ENCODE measurements around the gene CSNK2A2. TPM values are rescaled to one million over a fixed set of nuclear protein-coding genes. Genes with fewer than 3 reads are reported as not detected.
A peak's percentile ranks its signal among the peaks of the same experiment; 100 is the strongest.

The CSNK2A2 gene
- 10 to 100 TPM; 57.7 to 66.8 (median 61.2) TPM for total RNA-seq (2021; fragmentation: NEBNext Ultra II Directional; extraction: Animal tissue kit (Norgen Biotek cat#: 25700))
- long read RNA-seq, partial matches to known transcripts, result 1 of 31 reads
- long read RNA-seq, other reads (novel, unspliced or antisense), result 30 of 31 reads

GRCh38 chr16:58198022-58198683, at the start of gene CSNK2A2:
Gene CSNK2A2 (minus strand): TSS chr16:58198106. CDS start chr16:58197736, 370 bp downstream.
- peak; percentile 28 for DNase-seq
- H3K36me3 Mint-ChIP-seq (ENCODE audit: low read depth), result peaks cover 28% of the 10 kb centered on the region

DNA sequence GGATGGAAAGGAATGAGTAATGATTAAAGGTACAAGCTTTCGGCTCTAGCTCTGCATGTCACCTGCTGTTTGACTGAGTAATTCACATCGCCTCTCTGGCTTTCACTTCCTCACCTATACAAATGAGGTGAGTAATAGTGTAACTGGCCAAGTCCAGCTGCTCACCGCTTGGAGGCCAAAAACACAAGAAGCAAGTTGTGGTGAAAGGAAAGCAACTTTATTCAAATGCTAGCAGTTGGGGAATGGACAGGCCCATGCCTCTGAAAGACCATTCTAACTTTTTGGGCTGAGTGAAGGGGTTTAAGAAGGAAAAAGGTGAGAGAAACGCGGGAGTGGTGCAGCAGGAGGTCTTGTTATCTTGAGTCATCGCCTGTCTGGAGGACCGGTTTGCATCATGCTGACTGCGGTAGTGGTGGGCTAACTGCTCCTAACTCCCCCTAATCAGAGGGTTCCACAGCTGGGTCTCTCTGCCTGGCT, 45.7 kb upstream of the CSNK2A2 start:
- peaks cover 43% of the 10 kb centered on the region for H3K27me3 Mint-ChIP-seq (ENCODE audit: insufficient read depth)
- no peak overlapping the region for H3K4me3 Mint-ChIP-seq
- no peak for TF ChIP-seq CTCF (IDR thresholded peaks at IDR 0.05)
- no peaks in the 10 kb centered on the region for H3K36me3 Mint-ChIP-seq (ENCODE audit: low read depth)
- no peaks in the 10 kb centered on the region for H3K4me1 Mint-ChIP-seq (ENCODE audit: low read depth)
- H3K9me3 Mint-ChIP-seq, result no peaks in the 10 kb centered on the region
- no peak overlapping the region for H3K27ac Mint-ChIP-seq
- no peak for DNase-seq

More at GRCh38 chr16:58198022-58198683, at the start of gene CSNK2A2:
- Mint-ChIP-seq H3K9me3 (no peaks in the 10 kb centered on the region), H3K27ac (peak within 1 kb of the TSS; percentile 71), H3K27me3 (ENCODE audit: insufficient read depth) (peaks cover 26% of the 10 kb centered on the region), H3K4me1 (ENCODE audit: low read depth) (peaks cover 40% of the 10 kb centered on the region), H3K4me3 (peak within 1 kb of the TSS; percentile 94)
- peak; percentile 32; the same call in 1 of the 2 replicates for TF ChIP-seq CTCF (IDR thresholded peaks at IDR 0.05)

GRCh38 chr16:58236831-58237230, 38.9 kb upstream of the CSNK2A2 start:
- H3K36me3 Mint-ChIP-seq (ENCODE audit: low read depth), result no peaks in the 10 kb centered on the region
- peaks cover 12% of the 10 kb centered on the region for H3K4me1 Mint-ChIP-seq (ENCODE audit: low read depth)
- no peak for TF ChIP-seq CTCF (IDR thresholded peaks at IDR 0.05)
- no peaks in the 10 kb centered on the region for H3K9me3 Mint-ChIP-seq
- no peak overlapping the region for H3K27ac Mint-ChIP-seq
- H3K4me3 Mint-ChIP-seq, result peak overlapping the region; percentile 85
- H3K27me3 Mint-ChIP-seq (ENCODE audit: insufficient read depth), result peaks cover 42% of the 10 kb centered on the region
- no peak for DNase-seq

DNA sequence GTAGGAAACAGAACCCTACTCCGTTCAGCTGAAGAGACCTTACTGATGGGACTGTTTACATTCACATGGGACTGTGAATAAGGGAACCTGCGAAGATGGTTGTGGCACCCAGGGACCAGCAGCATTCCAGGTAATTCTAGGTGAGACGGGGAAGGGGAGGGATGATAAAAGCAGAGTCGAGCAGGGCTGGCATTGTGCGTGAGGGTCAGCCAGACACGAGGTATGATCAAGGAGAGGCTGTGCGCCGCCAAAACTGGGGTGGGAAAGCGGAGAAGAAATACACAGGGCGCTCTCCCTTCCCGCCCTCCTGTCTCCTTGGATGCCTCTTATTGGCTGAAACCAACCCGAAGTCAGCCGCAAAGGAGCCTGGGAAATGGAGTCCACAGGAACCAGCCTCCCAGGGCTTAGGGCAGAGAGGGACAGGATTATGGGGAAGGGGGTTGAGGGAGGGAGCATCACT, 38.4 kb upstream of the CSNK2A2 start:
- no peaks in the 10 kb centered on the region for H3K36me3 Mint-ChIP-seq (ENCODE audit: low read depth)
- peak; percentile 14 for DNase-seq
- TF ChIP-seq CTCF (IDR thresholded peaks at IDR 0.05), result no peak
- H3K4me1 Mint-ChIP-seq (ENCODE audit: low read depth), result peaks cover 12% of the 10 kb centered on the region
- no peak overlapping the region for H3K27ac Mint-ChIP-seq
- H3K4me3 Mint-ChIP-seq, result peak overlapping the region; percentile 85
- H3K9me3 Mint-ChIP-seq, result no peaks in the 10 kb centered on the region
- peaks cover 37% of the 10 kb centered on the region for H3K27me3 Mint-ChIP-seq (ENCODE audit: insufficient read depth)

DNA sequence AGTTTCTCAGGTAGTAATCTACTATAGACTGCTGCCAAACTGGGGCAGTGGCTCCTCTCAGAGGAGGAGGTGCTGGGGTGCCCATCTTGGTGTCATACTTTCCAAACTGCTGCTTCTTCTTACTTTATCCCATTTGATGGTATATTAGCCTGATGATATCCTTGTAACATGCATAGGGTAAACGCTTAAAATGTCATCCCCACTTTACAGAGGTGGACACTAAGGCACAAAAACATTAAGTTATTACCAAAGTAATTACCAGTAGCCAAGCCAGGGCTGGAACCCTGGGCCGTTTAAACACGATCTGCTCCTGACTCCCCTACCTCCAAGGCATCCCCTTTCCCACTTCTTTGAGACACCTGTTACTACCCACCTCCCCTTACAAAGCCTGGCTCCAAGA, 37.8 kb upstream of the CSNK2A2 start:
- H3K4me3 Mint-ChIP-seq, result peak overlapping the region; percentile 85
- DNase-seq, result no peak
- no peaks in the 10 kb centered on the region for H3K36me3 Mint-ChIP-seq (ENCODE audit: low read depth)
- H3K9me3 Mint-ChIP-seq, result no peaks in the 10 kb centered on the region
- H3K27ac Mint-ChIP-seq, result no peak overlapping the region
- H3K27me3 Mint-ChIP-seq (ENCODE audit: insufficient read depth), result peaks cover 34% of the 10 kb centered on the region
- TF ChIP-seq CTCF (IDR thresholded peaks at IDR 0.05), result no peak
- H3K4me1 Mint-ChIP-seq (ENCODE audit: low read depth), result peaks cover 12% of the 10 kb centered on the region

Measured in HFFc6 (cell line).